H1 (cell line): Measurements from ENCODE around the gene ATP9B. TPM values are rescaled to one million over a fixed set of nuclear protein-coding genes. Genes with fewer than 3 reads are reported as not detected.
A peak's percentile ranks its signal among the peaks of the same experiment; 100 is the strongest.

ENCODE experiments used
- CTCF ChIA-PET: fragments of 300-600 bp; sonication (Branson Sonifier 250); formaldehyde crosslinking; loops from one replicate; lab custom pipeline; 2021; ENCODE audit not compliant: partially characterized antibody; lab: Charles Lee
- POLR2A ChIA-PET: fragments of 300-600 bp; sonication (Branson Sonifier 250); formaldehyde crosslinking; loops from one replicate; lab custom pipeline; 2021; ENCODE audit warnings: inconsistent platforms; ENCODE audit not compliant: partially characterized antibody; lab: Charles Lee
- DNase-seq, 2 experiments: peaks; one replicate each; pipeline versions ENCODE4 v3.0.0 to v3.0.0-alpha.2; 2010 to 2022; ENCODE audit warnings: low spot score in 2 of 2, low read depth in 1 of 2, mixed read lengths in 1 of 2
- FAIRE-seq: peaks from 2 replicates; lab custom pipeline; 2011; peaks lifted over from hg19 to GRCh38; lab: Jason Lieb, UNC
- H2AFZ ChIP-seq: 2 replicates; pipeline ENCODE4 v1.8.1; 2012; ENCODE audit warnings: low read length, inconsistent platforms
- H2AK5ac ChIP-seq: 2 replicates; pipeline ENCODE4 v1.6.1; 2013; ENCODE audit warnings: low read depth, low read length
- H2BK120ac ChIP-seq: replicated peaks from 2 replicates; pipeline ENCODE3; 2013; ENCODE audit warnings: low read depth, low read length, inconsistent platforms
- H2BK12ac ChIP-seq: 2 replicates; pipeline ENCODE4 v1.6.1; 2013; ENCODE audit warnings: low read depth, low read length
- H2BK15ac ChIP-seq: 2 replicates; pipeline ENCODE4 v1.6.1; 2013; ENCODE audit warnings: low read length
- H2BK20ac ChIP-seq: 2 replicates; pipeline ENCODE4 v1.6.1; 2013; ENCODE audit warnings: low read length
- H2BK5ac ChIP-seq: 2 replicates; pipeline ENCODE4 v1.6.1; 2013; ENCODE audit warnings: low read depth, low read length
- H3K14ac ChIP-seq: 2 replicates; pipeline ENCODE4 v1.6.1; 2013; ENCODE audit warnings: inconsistent platforms; ENCODE audit not compliant: insufficient read length
- H3K18ac ChIP-seq: 2 replicates; pipeline ENCODE4 v1.6.1; 2013; ENCODE audit warnings: low read length; ENCODE audit errors: extremely low read depth
- H3K23ac ChIP-seq: 2 replicates; pipeline ENCODE4 v1.6.1; 2013; ENCODE audit warnings: inconsistent platforms; ENCODE audit not compliant: insufficient read length
- H3K23me2 ChIP-seq: 2 replicates; pipeline ENCODE4 v1.6.1; 2013; ENCODE audit warnings: low read depth, low read length
- H3K27ac ChIP-seq: 2 replicates; pipeline ENCODE4 v1.6.1; 2011; ENCODE audit warnings: low read depth, low read length, inconsistent platforms
- H3K27me3 ChIP-seq, 4 experiments: replicated peaks in 1 of 4; 1 replicate in 1 of 4; 2 replicates in 3 of 4; pipeline versions ENCODE4 v1.6.1 to v1.8.1; 2011 to 2013; ENCODE audit warnings: low read length in 3 of 4, mild to moderate bottlenecking in 3 of 4, inconsistent platforms in 2 of 4, mixed read lengths in 2 of 4, moderate library complexity in 1 of 4; ENCODE audit not compliant: control insufficient read depth in 3 of 4, insufficient read depth in 3 of 4; ENCODE audit errors: extremely low read depth in 1 of 4
- H3K36me3 ChIP-seq, 4 experiments: 2 replicates each; pipeline versions ENCODE4 v1.6.1 to v1.8.1; 2011 to 2013; ENCODE audit warnings: mild to moderate bottlenecking in 4 of 4, low read length in 3 of 4, moderate library complexity in 2 of 4, control low read depth in 1 of 4, inconsistent platforms in 1 of 4; ENCODE audit not compliant: insufficient read depth in 4 of 4, control insufficient read depth in 2 of 4
- H3K4ac ChIP-seq: replicated peaks from 2 replicates; pipeline ENCODE3; 2013; ENCODE audit warnings: low read length, low read depth, mixed read lengths, inconsistent platforms; ENCODE audit not compliant: insufficient read length
- H3K4me1 ChIP-seq, 4 experiments: replicated peaks in 1 of 4; 1 replicate in 1 of 4; 2 replicates in 3 of 4; pipeline versions ENCODE4 v1.6.1 to v1.8.1; 2011 to 2013; ENCODE audit warnings: low read length in 3 of 4, inconsistent platforms in 2 of 4, mixed read lengths in 1 of 4; ENCODE audit not compliant: insufficient read depth in 4 of 4, control insufficient read depth in 3 of 4
- H3K4me2 ChIP-seq, 2 experiments: 2 replicates each; pipeline versions ENCODE4 v1.6.1 to v1.8.1; 2011 to 2013; ENCODE audit warnings: low read depth in 2 of 2, low read length in 2 of 2, control low read depth in 1 of 2, inconsistent platforms in 1 of 2, mild to moderate bottlenecking in 1 of 2; ENCODE audit not compliant: insufficient read depth in 1 of 2
- H3K4me3 ChIP-seq, 4 experiments: fragments of 200-600, 300-600 bp in 1 of 4; sonication (generic), shearing (Covaris generic), sonication (Bioruptor Twin) in 1 of 4; 2 replicates each; pipeline versions ENCODE4 v1.5.1 to v1.8.1; 2011 to 2016; ENCODE audit warnings: low read length in 4 of 4, low read depth in 3 of 4, control low read depth in 2 of 4, inconsistent platforms in 2 of 4, mild to moderate bottlenecking in 2 of 4, mixed read lengths in 1 of 4, moderate library complexity in 1 of 4; ENCODE audit not compliant: insufficient read depth in 2 of 4; ENCODE audit errors: extremely low read depth in 1 of 4
- H3K56ac ChIP-seq: replicated peaks from 2 replicates; pipeline ENCODE3; 2013; ENCODE audit warnings: low read depth, mild to moderate bottlenecking, mixed read lengths, low read length, inconsistent platforms; ENCODE audit not compliant: insufficient read length
- H3K79me1 ChIP-seq: 2 replicates; pipeline ENCODE4 v1.6.1; 2013; ENCODE audit warnings: low read depth, low read length, control low read depth
- H3K79me2 ChIP-seq, 2 experiments: 2 replicates each; pipeline versions ENCODE4 v1.6.1 to v1.8.1; 2012 to 2013; ENCODE audit warnings: low read length in 2 of 2, mild to moderate bottlenecking in 2 of 2, inconsistent platforms in 1 of 2; ENCODE audit not compliant: insufficient read depth in 2 of 2, control insufficient read depth in 1 of 2
- H3K9ac ChIP-seq, 4 experiments: replicated peaks in 1 of 4; 1 replicate in 1 of 4; 2 replicates in 3 of 4; pipeline versions ENCODE4 v1.6.1 to v1.8.1; 2011 to 2013; ENCODE audit warnings: low read depth in 3 of 4, low read length in 3 of 4, control low read depth in 2 of 4, mild to moderate bottlenecking in 2 of 4, moderate library complexity in 2 of 4, inconsistent platforms in 1 of 4; ENCODE audit errors: extremely low read depth in 1 of 4
- H3K9me3 ChIP-seq, 2 experiments: 2 replicates each; pipeline versions ENCODE4 v1.6.1 to v1.8.1; 2012 to 2013; ENCODE audit warnings: mild to moderate bottlenecking in 2 of 2, moderate library complexity in 2 of 2, control low read depth in 1 of 2, inconsistent platforms in 1 of 2, low read depth in 1 of 2, low read length in 1 of 2, mixed read lengths in 1 of 2; ENCODE audit not compliant: insufficient read depth in 2 of 2
- H4K20me1 ChIP-seq, 2 experiments: replicated peaks in 1 of 2; 2 replicates each; pipeline versions ENCODE3 to v1.8.1; 2011 to 2013; ENCODE audit warnings: inconsistent platforms in 2 of 2, low read length in 2 of 2, mild to moderate bottlenecking in 1 of 2; ENCODE audit not compliant: insufficient read depth in 2 of 2, control insufficient read depth in 1 of 2
- H4K5ac ChIP-seq: 2 replicates; pipeline ENCODE4 v1.6.1; 2013; ENCODE audit warnings: low read length, low read depth, mixed read lengths, inconsistent platforms; ENCODE audit not compliant: insufficient read length
- H4K8ac ChIP-seq: 2 replicates; pipeline ENCODE4 v1.8.0; 2013; ENCODE audit warnings: mild to moderate bottlenecking, moderate library complexity, low read length, inconsistent platforms; ENCODE audit not compliant: insufficient read depth; ENCODE audit errors: extremely low read depth
- H4K91ac ChIP-seq: replicated peaks from 2 replicates; pipeline ENCODE3; 2013; ENCODE audit warnings: low read length, mixed read lengths, inconsistent platforms; ENCODE audit not compliant: insufficient read length
- BCL11A ChIP-seq, 2 experiments: IDR thresholded peaks; one replicate each; pipeline ENCODE4 v1.6.1; 2011; ENCODE audit warnings: low read depth in 2 of 2, low read length in 2 of 2, mild to moderate bottlenecking in 2 of 2
- CHD2 ChIP-seq: IDR thresholded peaks from 2 replicates; pipeline ENCODE4 v1.6.1; 2012; ENCODE audit warnings: low read length, improper control_type of control experiment
- GTF2F1 ChIP-seq: IDR thresholded peaks from 2 replicates; pipeline ENCODE4 v1.6.1; 2012; ENCODE audit warnings: low read depth, low read length, improper control_type of control experiment, borderline replicate concordance
- POLR2AphosphoS5 ChIP-seq: IDR thresholded peaks from 2 replicates; pipeline ENCODE4 v1.6.1; 2011; ENCODE audit warnings: low read depth, low read length
- POU5F1 ChIP-seq: IDR thresholded peaks from 2 replicates; pipeline ENCODE4 v1.6.1; 2011; ENCODE audit warnings: low read depth, mild to moderate bottlenecking, low read length, moderate library complexity
- RAD21 ChIP-seq, 2 experiments: IDR thresholded peaks in 1 of 2; conservative IDR thresholded peaks in 1 of 2; 2 replicates each; pipeline ENCODE4 v1.6.1; 2011; ENCODE audit warnings: low read depth in 2 of 2, low read length in 2 of 2, improper control_type of control experiment in 1 of 2, inconsistent platforms in 1 of 2, mild to moderate bottlenecking in 1 of 2, moderate library complexity in 1 of 2
- RBBP5 ChIP-seq: IDR thresholded peaks from 2 replicates; pipeline ENCODE4 v1.7.1; 2012; ENCODE audit warnings: low read depth, mild to moderate bottlenecking, inconsistent platforms, low read length, moderate library complexity, borderline replicate concordance
- WGBS, 2 experiments: shearing (Covaris generic) in 1 of 2; methylation state at CpG; one replicate each; pipeline versions ENCODE4 v1.1.6 to v1.1.7; 2013 to 2015; ENCODE audit warnings: low lambda C conversion rate in 2 of 2, mixed read lengths in 2 of 2, inconsistent platforms in 1 of 2, low coverage in 1 of 2, missing lambda C conversion rate in 1 of 2; ENCODE audit not compliant: insufficient replicate concordance in 2 of 2, insufficient coverage in 1 of 2, insufficient read length in 1 of 2; ENCODE audit errors: extremely low coverage in 1 of 2, missing lambda C conversion rate in 1 of 2; 5-methylcytosine and 5-hydroxymethylcytosine counted together
- polyA plus RNA-seq, 7 experiments: library from polyadenylated mRNA; depleted of rRNA in 3 of 7; stranded (reverse) in 5 of 7; unstranded in 2 of 7; fragments of >200 nt in 5 of 7; fragments of 200-250 nt in 2 of 7; gene quantifications; 1 replicate in 5 of 7; 2 replicates in 1 of 7; 4 replicates in 1 of 7; pipeline versions ENCODE4 v1.2.1 to v1.2.3, GENCODE V29; 2011 to 2013; ENCODE audit warnings: missing spikeins in 2 of 7, mixed read lengths in 2 of 7
- total RNA-seq: library from RNA; stranded (reverse); fragmentation: NEBNext Ultra II Directional; extraction: Animal tissue kit (Norgen Biotek cat#: 25700); gene quantifications from 2 replicates; pipeline ENCODE4 v1.2.1, GENCODE V29; 2021
- TF ChIP-seq, protein P1 (sequence below), 3 experiments: IDR thresholded peaks; 1 replicate in 2 of 3; 2 replicates in 1 of 3; pipeline versions ENCODE4 v1.5.1 to v1.6.1; 2011; ENCODE audit warnings: low read length in 3 of 3, mild to moderate bottlenecking in 3 of 3, inconsistent platforms in 2 of 3, low read depth in 1 of 3, moderate library complexity in 1 of 3; ENCODE audit not compliant: insufficient read depth in 1 of 3; ENCODE audit errors: control extremely low read depth in 1 of 3

The ATP9B gene
- total and polyA plus RNA-seq, 2 of the 8 experiments (the other 6 are each of a cell fraction or from before 2014, with no cell fraction given) = 15.1 to 21.7 TPM

GRCh38 chr18:79182047-79182713, 113.0 kb downstream of the ATP9B start:
- Histone ChIP-seq H2BK15ac (no peak overlapping the region), H3K4ac (no peak overlapping the region), H3K9me3 (no peaks in the 10 kb centered on the region), H3K18ac (no peak overlapping the region), H4K5ac (no peak overlapping the region), H4K20me1 (peaks cover 3% of the 10 kb centered on the region in 2 experiments), H3K56ac (no peak overlapping the region), H3K27ac (no peak overlapping the region), H3K4me1 (peaks cover 0 to 10% (median 4%) of the 10 kb centered on the region in 4 experiments; a peak in 4 of 7 replicates), H3K79me1 (no peaks in the 10 kb centered on the region; the same call in 1 of the 2 replicates), H2BK5ac (no peak overlapping the region), H2BK120ac (no peak overlapping the region), H3K4me2 (peak overlapping the region; percentile 28 to 37; a peak in 3 of 4 replicates), H2AK5ac (no peak overlapping the region), H3K9ac (no peak overlapping the region), H2BK12ac (no peak overlapping the region), H4K8ac (no peak overlapping the region), H3K23ac (no peak overlapping the region), H3K23me2 (no peaks in the 10 kb centered on the region), H3K27me3 (no peaks in the 10 kb centered on the region; a peak in 2 of 7 replicates), H3K14ac (no peak overlapping the region), H3K4me3 (peak overlapping the region in 1 of 4 experiments; percentile 14; a peak in 1 of 8 replicates), H3K36me3 (no peaks in the 10 kb centered on the region), H2BK20ac (no peak overlapping the region), H4K91ac (no peak overlapping the region), H2AFZ (no peak overlapping the region), H3K79me2 (no peaks in the 10 kb centered on the region; a peak in 1 of 4 replicates)
- POLR2A ChIA-PET = no interaction called here
- DNase-seq (peak in 1 of 2 experiments; percentile 10), FAIRE-seq (peak; percentile 98)
- CTCF ChIA-PET = no interaction called here
- WGBS, 2 experiments = 8% methylated on average over 3 of the region's 3 CpGs; no CpG with 5 or more reads in 1 of the 2 experiments
- TF ChIP-seq GTF2F1 = no peak
- TF ChIP-seq RBBP5 = no peak
- no peak for TF ChIP-seq CHD2
- TF ChIP-seq RAD21 (IDR thresholded peaks at IDR 0.05 in 1 of 2, conservative IDR thresholded peaks at IDR 0.05 in 1 of 2; ENCODE audit: low read depth in 2 of 2, low read length in 2 of 2) = no peak
- no peak for TF ChIP-seq POLR2AphosphoS5
- no peak for TF ChIP-seq POU5F1
- TF ChIP-seq BCL11A (IDR thresholded peaks at IDR 0.05; ENCODE audit: low read depth in 2 of 2, low read length in 2 of 2) = peak in 1 of 2 experiments; percentile 45
- TF ChIP-seq, protein P1, sequence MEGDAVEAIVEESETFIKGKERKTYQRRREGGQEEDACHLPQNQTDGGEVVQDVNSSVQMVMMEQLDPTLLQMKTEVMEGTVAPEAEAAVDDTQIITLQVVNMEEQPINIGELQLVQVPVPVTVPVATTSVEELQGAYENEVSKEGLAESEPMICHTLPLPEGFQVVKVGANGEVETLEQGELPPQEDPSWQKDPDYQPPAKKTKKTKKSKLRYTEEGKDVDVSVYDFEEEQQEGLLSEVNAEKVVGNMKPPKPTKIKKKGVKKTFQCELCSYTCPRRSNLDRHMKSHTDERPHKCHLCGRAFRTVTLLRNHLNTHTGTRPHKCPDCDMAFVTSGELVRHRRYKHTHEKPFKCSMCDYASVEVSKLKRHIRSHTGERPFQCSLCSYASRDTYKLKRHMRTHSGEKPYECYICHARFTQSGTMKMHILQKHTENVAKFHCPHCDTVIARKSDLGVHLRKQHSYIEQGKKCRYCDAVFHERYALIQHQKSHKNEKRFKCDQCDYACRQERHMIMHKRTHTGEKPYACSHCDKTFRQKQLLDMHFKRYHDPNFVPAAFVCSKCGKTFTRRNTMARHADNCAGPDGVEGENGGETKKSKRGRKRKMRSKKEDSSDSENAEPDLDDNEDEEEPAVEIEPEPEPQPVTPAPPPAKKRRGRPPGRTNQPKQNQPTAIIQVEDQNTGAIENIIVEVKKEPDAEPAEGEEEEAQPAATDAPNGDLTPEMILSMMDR (IDR thresholded peaks at IDR 0.05; ENCODE audit: control extremely low read depth in 1 of 3, insufficient read depth in 1 of 3, low read depth in 1 of 3, low read length in 3 of 3) = no peak
